Thymus (tissue), 11 donors: Measurements from ENCODE around the gene GNAZ. TPM values are rescaled to one million over a fixed set of nuclear protein-coding genes. Genes with fewer than 3 reads are reported as not detected.
A peak's percentile ranks its signal among the peaks of the same experiment; 100 is the strongest.

ENCODE experiments used
- DNase-seq, 9 donors: peaks; one replicate each; pipeline ENCODE4 v3.0.0-alpha.2; 2013; ENCODE audit warnings: low spot score in 9 of 9, low read depth in 6 of 9, missing footprints in 1 of 9
- H3K27ac ChIP-seq, 2 donors: one replicate each; pipeline ENCODE4 v1.5.1; 2013; ENCODE audit warnings: control low read depth in 1 of 2, low read depth in 1 of 2, low read length in 1 of 2, mild to moderate bottlenecking in 1 of 2, moderate library complexity in 1 of 2
- H3K27me3 ChIP-seq, 2 donors: one replicate each; pipeline ENCODE4 v1.5.1; 2013; ENCODE audit warnings: low read length in 1 of 2; ENCODE audit not compliant: control insufficient read depth in 2 of 2, insufficient read depth in 1 of 2
- H3K36me3 ChIP-seq, 2 donors: one replicate each; pipeline ENCODE4 v1.5.1; 2013; ENCODE audit warnings: low read length in 1 of 2, mild to moderate bottlenecking in 1 of 2, moderate library complexity in 1 of 2; ENCODE audit not compliant: control insufficient read depth in 2 of 2, insufficient read depth in 2 of 2
- H3K4me1 ChIP-seq, 2 donors: one replicate each; pipeline ENCODE4 v1.5.1; 2013; ENCODE audit warnings: low read length in 2 of 2; ENCODE audit not compliant: control insufficient read depth in 2 of 2, insufficient read depth in 2 of 2
- H3K4me3 ChIP-seq, 2 donors: one replicate each; pipeline ENCODE4 v1.5.1; 2013; ENCODE audit warnings: low read length in 2 of 2, control low read depth in 1 of 2, mild to moderate bottlenecking in 1 of 2
- H3K9me3 ChIP-seq, 2 donors: one replicate each; pipeline ENCODE4 v1.5.1; 2013; ENCODE audit warnings: low read length in 1 of 2, mild to moderate bottlenecking in 1 of 2; ENCODE audit not compliant: control insufficient read depth in 2 of 2, insufficient read depth in 1 of 2
- WGBS: extraction: QIAGEN DNeasy Blood & Tissue Kit; methylation state at CpG from one replicate; pipeline ENCODE4 v1.1.7; 2013; 5-methylcytosine and 5-hydroxymethylcytosine counted together
- polyA plus RNA-seq: library from polyadenylated mRNA; stranded (reverse); fragments of 200-250 nt; gene quantifications from one replicate; pipeline ENCODE4 v1.2.3, GENCODE V29; 2013
- total RNA-seq: library from RNA; stranded (reverse); fragments of 120-200 nt; gene quantifications from one replicate; pipeline ENCODE4 v1.2.4, GENCODE V29; 2013
- donor health status: healthy.

GNAZ gene
- total and polyA plus RNA-seq, 2 donors = 0.66 to 1.1 TPM

GRCh38 chr22:23068096-23068831 lies 2.1 kb upstream of the GNAZ start:
- H3K36me3 ChIP-seq = no peaks in the 10 kb centered on the region
- H3K4me1 ChIP-seq = peaks cover 8 to 13% of the 10 kb centered on the region in 2 donors
- peaks cover 31 to 61% of the 10 kb centered on the region in 2 donors for H3K27me3 ChIP-seq
- H3K4me3 ChIP-seq = no peak overlapping the region
- DNase-seq = no peak
- 90% methylated on average over 8 of the region's 8 CpGs for WGBS
- H3K9me3 ChIP-seq = no peaks in the 10 kb centered on the region
- H3K27ac ChIP-seq = no peak overlapping the region

- H3K36me3 ChIP-seq = no peaks in the 10 kb centered on the region
- peaks cover 8 to 13% of the 10 kb centered on the region in 2 donors for H3K4me1 ChIP-seq
- no peak for DNase-seq
- peaks cover 31 to 68% of the 10 kb centered on the region in 2 donors for H3K27me3 ChIP-seq
- no peak overlapping the region for H3K27ac ChIP-seq
- no peaks in the 10 kb centered on the region for H3K9me3 ChIP-seq
- 92% methylated on average over 8 of the region's 8 CpGs for WGBS
- H3K4me3 ChIP-seq = no peak overlapping the region
Observed at GRCh38 chr22:23068832-23069385, 1.4 kb upstream of the GNAZ start.

GRCh38 chr22:23069502-23070357 lies 589 bp upstream of the GNAZ start:
- peak; percentile 19 to 80 (median 59) for DNase-seq
- peak overlapping the region in 1 of 2 donors; percentile 58 for H3K4me3 ChIP-seq
- H3K27me3 ChIP-seq = peaks cover 31 to 74% of the 10 kb centered on the region in 2 donors
- H3K4me1 ChIP-seq = peaks cover 8 to 13% of the 10 kb centered on the region in 2 donors
- H3K27ac ChIP-seq = no peak overlapping the region
- no peaks in the 10 kb centered on the region for H3K36me3 ChIP-seq
- 7% methylated on average over 74 of the region's 74 CpGs for WGBS
- no peaks in the 10 kb centered on the region for H3K9me3 ChIP-seq

- no peak for DNase-seq
- 58% methylated on average over 29 of the region's 29 CpGs for WGBS
- peak overlapping the region in 1 of 2 donors; percentile 58 for H3K4me3 ChIP-seq
Observed at GRCh38 chr22:23071230-23072076, 1.1 kb downstream of the GNAZ start.

GRCh38 chr22:23072077-23072910 lies 2.0 kb downstream of the GNAZ start:
- H3K36me3 ChIP-seq = no peaks in the 10 kb centered on the region
- 94% methylated on average over 11 of the region's 11 CpGs for WGBS
- H3K4me3 ChIP-seq = no peak overlapping the region
- peaks cover 8 to 13% of the 10 kb centered on the region in 2 donors for H3K4me1 ChIP-seq
- no peak for DNase-seq
- H3K27me3 ChIP-seq = peaks cover 31 to 67% of the 10 kb centered on the region in 2 donors
- no peak overlapping the region for H3K27ac ChIP-seq
- no peaks in the 10 kb centered on the region for H3K9me3 ChIP-seq

More at GRCh38 chr22:23071230-23072076, 1.1 kb downstream of the GNAZ start:
- no peak overlapping the region for H3K27ac ChIP-seq
- peaks cover 8 to 13% of the 10 kb centered on the region in 2 donors for H3K4me1 ChIP-seq
- H3K27me3 ChIP-seq = peaks cover 31 to 74% of the 10 kb centered on the region in 2 donors
- no peaks in the 10 kb centered on the region for H3K9me3 ChIP-seq
- no peaks in the 10 kb centered on the region for H3K36me3 ChIP-seq

GRCh38 chr22:23072911-23073491 lies 2.7 kb downstream of the GNAZ start:
- Histone ChIP-seq H3K36me3 (no peaks in the 10 kb centered on the region), H3K4me3 (no peak overlapping the region), H3K9me3 (no peaks in the 10 kb centered on the region), H3K27ac (no peak overlapping the region), H3K4me1 (peaks cover 8 to 13% of the 10 kb centered on the region in 2 donors), H3K27me3 (peaks cover 31 to 65% of the 10 kb centered on the region in 2 donors)
- WGBS = 98% methylated on average over 11 of the region's 11 CpGs
- no peak for DNase-seq

GRCh38 chr22:23073526-23074229 lies 3.4 kb downstream of the GNAZ start:
- Histone ChIP-seq H3K9me3 (no peaks in the 10 kb centered on the region), H3K27me3 (peaks cover 26 to 60% of the 10 kb centered on the region in 2 donors), H3K4me3 (no peak overlapping the region), H3K4me1 (peaks cover 8 to 13% of the 10 kb centered on the region in 2 donors), H3K36me3 (no peaks in the 10 kb centered on the region), H3K27ac (no peak overlapping the region)
- WGBS = 89% methylated on average over 13 of the region's 13 CpGs
- no peak for DNase-seq
